ENCODE data around the gene MPEG1.

- no peak for TF ChIP-seq CTCF (IDR thresholded peaks at IDR 0.05; ENCODE audit: low read depth, low read length)
- TF ChIP-seq EZH2phosphoT487 (IDR thresholded peaks at IDR 0.05; ENCODE audit: low read depth) = no peak
These were observed 49.6 kb upstream of the MPEG1 start for GRCh38 chr11:59262177-59262818.
